NB4 (cell line): ENCODE results near the gene PLA2G4A.

Experiments
- MYC ChIP-seq: IDR thresholded peaks from 2 replicates; pipeline ENCODE4 v1.6.1; 2011; ENCODE audit warnings: low read depth, low read length
- POLR2A ChIP-seq: IDR thresholded peaks from 2 replicates; pipeline ENCODE4 v1.6.1; 2011; ENCODE audit warnings: mild to moderate bottlenecking; ENCODE audit not compliant: insufficient read length; ENCODE audit errors: extremely low read depth
- TF ChIP-seq, protein P1 (sequence below): IDR thresholded peaks from one replicate; pipeline ENCODE4 v1.5.1; 2012; ENCODE audit warnings: low read depth, low read length
- TF ChIP-seq, protein P2 (sequence below): IDR thresholded peaks from 2 replicates; pipeline ENCODE4 v1.6.1; 2011; ENCODE audit warnings: low read depth, low read length

- TF ChIP-seq, protein P1, sequence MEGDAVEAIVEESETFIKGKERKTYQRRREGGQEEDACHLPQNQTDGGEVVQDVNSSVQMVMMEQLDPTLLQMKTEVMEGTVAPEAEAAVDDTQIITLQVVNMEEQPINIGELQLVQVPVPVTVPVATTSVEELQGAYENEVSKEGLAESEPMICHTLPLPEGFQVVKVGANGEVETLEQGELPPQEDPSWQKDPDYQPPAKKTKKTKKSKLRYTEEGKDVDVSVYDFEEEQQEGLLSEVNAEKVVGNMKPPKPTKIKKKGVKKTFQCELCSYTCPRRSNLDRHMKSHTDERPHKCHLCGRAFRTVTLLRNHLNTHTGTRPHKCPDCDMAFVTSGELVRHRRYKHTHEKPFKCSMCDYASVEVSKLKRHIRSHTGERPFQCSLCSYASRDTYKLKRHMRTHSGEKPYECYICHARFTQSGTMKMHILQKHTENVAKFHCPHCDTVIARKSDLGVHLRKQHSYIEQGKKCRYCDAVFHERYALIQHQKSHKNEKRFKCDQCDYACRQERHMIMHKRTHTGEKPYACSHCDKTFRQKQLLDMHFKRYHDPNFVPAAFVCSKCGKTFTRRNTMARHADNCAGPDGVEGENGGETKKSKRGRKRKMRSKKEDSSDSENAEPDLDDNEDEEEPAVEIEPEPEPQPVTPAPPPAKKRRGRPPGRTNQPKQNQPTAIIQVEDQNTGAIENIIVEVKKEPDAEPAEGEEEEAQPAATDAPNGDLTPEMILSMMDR = no peak
- TF ChIP-seq, protein P2, sequence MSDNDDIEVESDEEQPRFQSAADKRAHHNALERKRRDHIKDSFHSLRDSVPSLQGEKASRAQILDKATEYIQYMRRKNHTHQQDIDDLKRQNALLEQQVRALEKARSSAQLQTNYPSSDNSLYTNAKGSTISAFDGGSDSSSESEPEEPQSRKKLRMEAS = no peak
- TF ChIP-seq POLR2A (no peak), MYC (no peak)
Observed at GRCh38 chr1:186884251-186884650, 55.5 kb downstream of the PLA2G4A start.
